K562 (cell line): ENCODE measurements around the gene ANXA3. TPM values are rescaled to one million over a fixed set of nuclear protein-coding genes. Genes with fewer than 3 reads are reported as not detected.

ENCODE experiments used
- BCOR ChIP-seq: fragments of 450-650 bp; IDR thresholded peaks from 2 replicates; pipeline ENCODE4 v1.6.1; 2016
- BDP1 ChIP-seq: IDR thresholded peaks from 3 replicates; pipeline ENCODE4 v1.6.1; 2011; ENCODE audit not compliant: insufficient read length, insufficient read depth
- CREBBP ChIP-seq: IDR thresholded peaks from one replicate; pipeline ENCODE4 v1.6.1; 2012; ENCODE audit warnings: low read depth, mild to moderate bottlenecking, control low read depth, inconsistent platforms, low read length
- E2F4 ChIP-seq: sonication (generic); formaldehyde crosslinking; IDR thresholded peaks from 2 replicates; pipeline ENCODE4 v1.8.0; 2022; ENCODE audit warnings: mild to moderate bottlenecking, low read depth, missing genetic modification reagents
- EHMT2 ChIP-seq: fragments of 450-650 bp; IDR thresholded peaks from 2 replicates; pipeline ENCODE4 v1.6.1; 2018; ENCODE audit warnings: antibody characterized with exemption
- ETS1 ChIP-seq: conservative IDR thresholded peaks from 2 replicates; pipeline ENCODE4 v1.6.1; 2011; ENCODE audit warnings: low read depth, mild to moderate bottlenecking, low read length; ENCODE audit not compliant: control insufficient read depth
- GATAD2B ChIP-seq: fragments of 450-650 bp; IDR thresholded peaks from 2 replicates; pipeline ENCODE4 v1.6.1; 2017; ENCODE audit warnings: mild to moderate bottlenecking, borderline replicate concordance
- GTF2A2 ChIP-seq: IDR thresholded peaks from 2 replicates; pipeline ENCODE4 v1.6.1; 2016; ENCODE audit warnings: mild to moderate bottlenecking, missing genetic modification characterization, missing compliant biosample characterization
- HEY1 ChIP-seq: fragments of 250-450 bp; sonication (Bioruptor Pico); IDR thresholded peaks from 2 replicates; pipeline ENCODE4 v1.5.0; 2020; ENCODE audit warnings: mild to moderate bottlenecking, moderate library complexity, borderline replicate concordance
- MCM2 ChIP-seq: fragments of 450-650 bp; IDR thresholded peaks from 2 replicates; pipeline ENCODE4 v1.6.1; 2017; ENCODE audit warnings: low read depth, mild to moderate bottlenecking
- MCM7 ChIP-seq, 2 experiments: fragments of 450-650 bp; IDR thresholded peaks; 2 replicates each; pipeline ENCODE4 v1.6.1; 2016 to 2018
- NFE2L1 ChIP-seq: fragments of 450-650 bp; IDR thresholded peaks from 2 replicates; pipeline ENCODE4 v1.6.1; 2016; ENCODE audit warnings: missing genetic modification characterization, low read depth, mild to moderate bottlenecking, missing compliant biosample characterization, moderate library complexity, borderline replicate concordance
- RHOXF2B ChIP-seq: fragments of 250-450 bp; sonication (Bioruptor Pico); conservative IDR thresholded peaks from 2 replicates; pipeline ENCODE4 v1.5.1; 2021
- SMAD3 ChIP-seq: fragments of 450-650 bp; formaldehyde crosslinking; conservative IDR thresholded peaks from 2 replicates; pipeline ENCODE4 v1.4.0; 2020; ENCODE audit warnings: mild to moderate bottlenecking
- SREBF1 ChIP-seq: fragments of 150-350 bp; IDR thresholded peaks from 2 replicates; pipeline ENCODE4 v1.6.1; 2014; ENCODE audit warnings: antibody characterized with exemption, low read depth, low read length, borderline replicate concordance
- ZNF224 ChIP-seq: sonication (generic); formaldehyde crosslinking; IDR thresholded peaks from 2 replicates; pipeline ENCODE4 v1.8.0; 2022; ENCODE audit warnings: mild to moderate bottlenecking, missing genetic modification reagents
- ZNF232 ChIP-seq: sonication (generic); formaldehyde crosslinking; IDR thresholded peaks from 2 replicates; pipeline ENCODE4 v1.8.0; 2022; ENCODE audit warnings: mild to moderate bottlenecking, missing genetic modification reagents
- ZNF3 ChIP-seq: fragments of 250-450 bp; sonication (Bioruptor Pico); IDR thresholded peaks from 2 replicates; pipeline ENCODE4 v1.5.0; 2021; ENCODE audit warnings: mild to moderate bottlenecking, moderate library complexity
- ZSCAN32 ChIP-seq: fragments of 450-650 bp; formaldehyde crosslinking; IDR thresholded peaks from 2 replicates; pipeline ENCODE4 v1.4.0; 2020; ENCODE audit warnings: mild to moderate bottlenecking, moderate library complexity
- polyA plus RNA-seq, 8 experiments: library from polyadenylated mRNA; depleted of rRNA in 4 of 8; stranded (reverse) in 5 of 8; unstranded in 3 of 8; fragments of >200 nt; fragmentation: Nextera tagmentation in 2 of 8; fragmentation: Illumina TruSeq in 1 of 8; extraction: Ambion mirVana in 2 of 8; extraction: Trizol in 1 of 8; gene quantifications; 2 replicates each; pipeline versions ENCODE4 v1.2.1 to v1.2.3, GENCODE V29; 2011 to 2014; ENCODE audit warnings: inconsistent platforms in 1 of 8, missing spikeins in 1 of 8
- total RNA-seq, 7 experiments: library from RNA; depleted of rRNA in 6 of 7; stranded (reverse); fragments of >200 nt in 6 of 7; fragmentation: Illumina TruSeq in 2 of 7; extraction: Trizol in 2 of 7; gene quantifications; 2 replicates each; pipeline versions ENCODE4 v1.2.1 to v1.2.3, GENCODE V29; 2011 to 2021; ENCODE audit warnings: low replicate concordance in 1 of 7
- TF ChIP-seq, protein P1 (sequence below): fragments of 450-650 bp; IDR thresholded peaks from 2 replicates; pipeline ENCODE4 v1.6.1; 2016; ENCODE audit warnings: mild to moderate bottlenecking
- TF ChIP-seq, protein P2 (sequence below): sonication (generic); IDR thresholded peaks from 2 replicates; pipeline ENCODE4 v1.6.1; 2016

ANXA3 gene
- total and polyA plus RNA-seq, 9 of the 15 experiments (the other 6 are each of a cell fraction or from before 2014, with no cell fraction given), result 6.3 to 15.5 (median 9.8) TPM

DNA sequence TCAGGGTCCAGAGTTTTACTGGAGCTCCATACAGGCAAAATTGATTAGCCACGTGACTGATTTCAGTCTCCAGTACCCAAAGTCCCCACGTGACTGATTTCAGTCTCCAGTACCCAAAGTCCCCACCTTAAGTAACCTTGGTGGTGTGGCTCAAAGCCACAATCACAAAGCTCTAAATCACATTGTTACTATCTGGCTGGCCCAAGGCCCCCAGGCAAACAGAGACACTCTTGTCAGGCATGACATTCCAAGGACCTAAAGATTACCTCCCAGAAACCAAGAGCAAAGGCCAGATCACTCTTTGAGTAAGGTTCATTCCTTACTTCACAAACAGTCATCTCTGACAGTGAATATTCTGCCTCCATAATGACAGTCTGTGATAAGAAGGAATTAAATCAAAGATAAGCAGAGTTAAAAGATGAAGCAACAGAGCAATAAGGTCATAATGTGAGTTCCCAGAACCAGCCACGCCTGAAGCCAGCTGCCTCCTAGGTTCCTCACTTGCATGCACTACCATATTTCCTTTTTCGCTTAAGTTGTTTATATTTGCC, 78.5 kb downstream of the ANXA3 start (continued):
- TF ChIP-seq, protein P1, sequence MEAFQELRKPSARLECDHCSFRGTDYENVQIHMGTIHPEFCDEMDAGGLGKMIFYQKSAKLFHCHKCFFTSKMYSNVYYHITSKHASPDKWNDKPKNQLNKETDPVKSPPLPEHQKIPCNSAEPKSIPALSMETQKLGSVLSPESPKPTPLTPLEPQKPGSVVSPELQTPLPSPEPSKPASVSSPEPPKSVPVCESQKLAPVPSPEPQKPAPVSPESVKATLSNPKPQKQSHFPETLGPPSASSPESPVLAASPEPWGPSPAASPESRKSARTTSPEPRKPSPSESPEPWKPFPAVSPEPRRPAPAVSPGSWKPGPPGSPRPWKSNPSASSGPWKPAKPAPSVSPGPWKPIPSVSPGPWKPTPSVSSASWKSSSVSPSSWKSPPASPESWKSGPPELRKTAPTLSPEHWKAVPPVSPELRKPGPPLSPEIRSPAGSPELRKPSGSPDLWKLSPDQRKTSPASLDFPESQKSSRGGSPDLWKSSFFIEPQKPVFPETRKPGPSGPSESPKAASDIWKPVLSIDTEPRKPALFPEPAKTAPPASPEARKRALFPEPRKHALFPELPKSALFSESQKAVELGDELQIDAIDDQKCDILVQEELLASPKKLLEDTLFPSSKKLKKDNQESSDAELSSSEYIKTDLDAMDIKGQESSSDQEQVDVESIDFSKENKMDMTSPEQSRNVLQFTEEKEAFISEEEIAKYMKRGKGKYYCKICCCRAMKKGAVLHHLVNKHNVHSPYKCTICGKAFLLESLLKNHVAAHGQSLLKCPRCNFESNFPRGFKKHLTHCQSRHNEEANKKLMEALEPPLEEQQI, result no peak
- TF ChIP-seq BDP1, result no peak
- TF ChIP-seq BCOR, result peak; percentile 7; the same call in 1 of the 2 replicates
- no peak for TF ChIP-seq MCM7 (IDR thresholded peaks at IDR 0.05)
- TF ChIP-seq ZNF232 (CRISPR knock-in tag), result no peak
- no peak for TF ChIP-seq ZNF224 (CRISPR knock-in tag)
- no peak for TF ChIP-seq EHMT2
- TF ChIP-seq CREBBP, result no peak
- TF ChIP-seq ETS1, result no peak
- no peak for TF ChIP-seq ZSCAN32 (CRISPR knock-in tag)
- TF ChIP-seq SMAD3 (CRISPR knock-in tag), result 0 out of 2 replicates have a peak, but pooled peaks have one; percentile 10
- TF ChIP-seq HEY1 (CRISPR knock-in tag), result no peak
- no peak for TF ChIP-seq SREBF1
- no peak for TF ChIP-seq ZNF3
- no peak; the same call in 1 of the 2 replicates for TF ChIP-seq RHOXF2B
- TF ChIP-seq MCM2, result no peak
- TF ChIP-seq GTF2A2, result no peak
- no peak for TF ChIP-seq GATAD2B
- TF ChIP-seq, protein P2, sequence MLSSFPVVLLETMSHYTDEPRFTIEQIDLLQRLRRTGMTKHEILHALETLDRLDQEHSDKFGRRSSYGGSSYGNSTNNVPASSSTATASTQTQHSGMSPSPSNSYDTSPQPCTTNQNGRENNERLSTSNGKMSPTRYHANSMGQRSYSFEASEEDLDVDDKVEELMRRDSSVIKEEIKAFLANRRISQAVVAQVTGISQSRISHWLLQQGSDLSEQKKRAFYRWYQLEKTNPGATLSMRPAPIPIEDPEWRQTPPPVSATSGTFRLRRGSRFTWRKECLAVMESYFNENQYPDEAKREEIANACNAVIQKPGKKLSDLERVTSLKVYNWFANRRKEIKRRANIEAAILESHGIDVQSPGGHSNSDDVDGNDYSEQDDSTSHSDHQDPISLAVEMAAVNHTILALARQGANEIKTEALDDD, result no peak; the same call in 1 of the 2 replicates
- TF ChIP-seq NFE2L1, result no peak
- TF ChIP-seq E2F4, result no peak
